HG03139 (cell line): ENCODE data around the gene FILIP1L.

Experiments
- ATAC-seq: cut with Tn5 transposase; IDR thresholded peaks from one replicate; pipeline ENCODE4 v1.9.1; 2021; ENCODE audit not compliant: unreplicated experiment

Gene FILIP1L

DNA sequence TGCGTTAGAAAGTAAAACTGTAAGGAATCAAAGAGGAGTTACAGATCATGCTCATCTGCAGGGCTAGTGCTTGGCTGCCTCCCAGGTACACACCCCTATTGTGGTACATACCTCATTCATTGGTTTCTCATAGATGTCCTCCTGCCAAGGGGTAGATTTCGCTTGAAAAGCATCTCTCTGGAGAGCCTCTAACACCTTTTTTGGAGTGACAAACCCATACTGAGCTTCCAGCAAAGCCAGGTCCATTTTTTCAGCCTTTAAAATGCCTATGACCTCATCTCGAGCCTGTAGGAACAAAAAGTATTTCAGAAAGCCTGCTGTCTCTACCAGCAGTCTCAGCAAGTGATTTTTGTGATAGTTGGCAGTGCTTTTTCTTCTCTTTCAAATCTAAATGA is 184.6 kb downstream of the FILIP1L start:
- ATAC-seq = no peak

DNA sequence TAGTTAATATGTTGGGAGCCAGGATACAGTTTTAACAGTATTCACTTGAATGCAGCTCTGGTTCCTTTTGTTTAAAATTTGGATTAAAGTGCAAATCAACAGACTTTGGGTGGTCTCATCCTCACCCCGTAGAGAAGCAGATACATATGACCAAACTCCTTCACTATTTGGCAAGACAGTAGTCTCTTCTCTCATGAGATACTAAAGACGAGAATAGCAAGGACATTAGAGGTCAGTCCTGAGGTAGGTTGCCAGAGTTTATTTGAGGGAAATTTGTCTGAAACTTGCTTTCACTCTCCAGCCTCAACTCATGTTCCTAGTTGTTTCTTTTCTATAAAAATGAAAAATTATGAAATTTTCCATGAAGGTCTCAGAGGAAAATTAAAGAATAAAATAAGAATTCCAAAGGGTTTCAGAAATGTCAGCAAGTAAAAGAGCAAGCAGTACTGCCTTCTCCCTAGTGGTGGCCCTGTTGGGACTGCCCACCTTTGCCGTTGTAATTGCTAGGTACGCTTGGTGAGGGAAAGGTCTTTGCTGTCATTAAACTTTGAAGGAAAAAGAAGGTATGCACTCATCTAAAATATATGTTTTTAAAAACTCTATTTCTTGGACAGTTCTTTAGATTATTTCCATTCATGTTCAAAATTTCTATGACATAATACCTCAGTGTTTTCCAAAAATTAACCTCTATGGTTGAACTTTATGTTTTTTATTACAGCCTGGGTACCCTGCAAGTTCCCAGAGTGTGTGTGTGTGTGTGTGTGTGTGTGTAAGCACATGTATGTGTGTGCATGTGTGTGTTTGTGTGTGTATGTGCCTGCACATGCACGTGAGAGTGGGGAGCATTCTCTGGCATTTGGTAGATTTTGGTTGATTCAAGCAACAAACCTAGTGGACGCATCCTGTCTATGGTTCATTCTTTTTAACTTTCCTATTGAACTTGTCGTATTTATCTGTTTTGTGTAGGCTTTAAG is 185.2 kb downstream of the FILIP1L start:
- no peak for ATAC-seq

DNA sequence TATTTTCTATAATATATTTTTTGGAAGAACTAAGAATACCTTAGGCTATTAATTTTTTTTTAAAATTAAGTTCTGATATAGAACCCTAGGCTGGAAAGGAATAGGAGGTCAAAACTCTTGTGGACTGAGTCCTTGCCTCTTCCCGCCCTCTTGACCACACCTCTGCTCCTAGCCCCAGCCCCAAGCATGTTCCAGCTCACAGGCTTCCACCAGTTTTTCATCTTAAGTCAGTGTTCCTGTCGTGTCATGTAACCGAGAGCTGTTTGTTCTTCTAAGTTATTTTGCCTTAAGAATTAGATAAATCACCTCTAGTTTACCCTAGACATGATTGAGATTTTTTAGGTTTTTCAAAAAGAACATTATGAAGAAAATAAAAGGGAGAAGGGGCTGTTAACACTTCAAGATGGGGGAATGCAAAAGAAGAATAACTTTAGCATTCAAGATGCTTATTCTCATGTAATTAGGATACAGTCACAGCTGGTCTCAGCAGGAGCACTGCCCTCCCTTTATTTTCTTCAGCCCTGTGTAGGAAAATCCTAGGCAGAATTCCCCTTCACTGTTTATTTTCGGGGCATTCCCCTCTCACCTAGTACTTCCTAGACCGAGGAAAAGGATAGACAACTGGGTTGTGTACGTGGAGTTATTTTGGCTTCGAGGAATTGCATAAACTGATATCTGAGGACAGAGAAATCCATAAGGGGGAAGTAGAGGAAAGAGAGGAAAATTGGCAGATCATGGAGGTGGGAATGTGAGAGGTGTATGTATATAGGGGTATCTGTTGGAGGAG is 186.4 kb downstream of the FILIP1L start:
- no peak for ATAC-seq

DNA sequence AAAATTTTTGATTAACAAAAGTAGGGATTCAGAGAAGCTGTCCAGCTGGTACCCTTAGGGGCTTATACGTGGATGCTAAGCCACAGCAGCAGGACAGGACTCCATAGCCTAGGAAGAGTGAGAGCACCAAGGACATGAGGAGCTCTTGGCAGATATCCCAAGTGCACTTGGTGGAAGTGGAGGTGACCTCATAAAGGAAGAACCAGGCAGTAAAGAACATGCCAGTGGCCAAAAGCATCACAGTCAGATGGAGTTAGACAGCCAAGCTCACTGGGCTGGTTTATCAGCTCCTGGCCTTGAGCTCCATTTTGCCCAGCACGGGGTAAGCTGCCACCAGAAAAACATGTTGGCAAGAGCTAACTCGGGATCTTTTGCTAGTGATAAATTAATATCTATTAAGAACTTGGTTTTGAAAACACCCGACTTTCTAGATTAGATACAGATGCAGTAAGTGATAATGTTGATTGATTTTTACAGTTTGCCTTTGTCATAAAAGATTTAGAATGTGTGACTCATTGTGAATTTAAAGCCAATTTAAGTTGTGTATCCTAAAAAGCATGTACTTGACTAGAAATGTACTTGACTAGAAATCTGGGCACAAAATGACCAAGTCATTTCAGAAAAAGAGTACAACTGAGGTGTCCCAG is 188.6 kb downstream of the FILIP1L start:
- no peak for ATAC-seq

DNA sequence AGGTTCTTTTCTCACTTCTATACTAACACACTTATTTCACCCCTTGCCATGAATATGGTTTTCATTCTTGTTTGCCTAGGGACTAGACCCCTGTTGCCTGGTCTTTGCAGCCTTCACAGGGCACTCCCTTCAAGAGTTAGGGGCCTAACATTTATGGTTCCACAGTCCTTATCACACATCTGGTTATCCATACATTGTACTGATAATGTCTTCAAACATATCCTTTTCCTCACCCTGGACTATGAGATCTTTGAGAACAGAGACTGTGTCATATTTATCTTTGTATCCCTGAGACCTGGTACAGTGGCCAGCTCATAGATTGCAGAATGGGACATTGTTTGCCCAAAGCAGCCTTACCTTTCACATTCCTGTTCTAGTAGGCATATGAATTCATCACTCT is 190.4 kb downstream of the FILIP1L start:
- ATAC-seq = no peak

DNA sequence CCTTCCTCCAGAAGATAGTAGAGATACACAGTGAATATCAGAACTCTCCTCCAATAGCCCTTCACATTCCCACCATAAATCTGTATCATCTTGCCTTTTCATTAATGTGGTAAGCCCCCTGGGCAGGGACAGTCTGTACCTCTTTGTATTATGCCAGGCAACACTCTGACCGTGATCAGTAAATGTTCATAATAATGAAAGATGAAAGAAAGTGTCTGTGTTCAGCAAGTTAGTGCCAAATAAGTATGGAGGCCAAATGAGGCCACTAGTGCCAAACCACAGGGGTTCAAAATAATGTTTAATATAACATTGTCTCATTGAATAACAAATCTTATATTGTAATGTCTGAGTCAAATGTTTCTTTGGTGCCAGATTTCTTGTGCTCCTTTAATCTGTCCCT is 192.3 kb downstream of the FILIP1L start:
- no peak for ATAC-seq

DNA sequence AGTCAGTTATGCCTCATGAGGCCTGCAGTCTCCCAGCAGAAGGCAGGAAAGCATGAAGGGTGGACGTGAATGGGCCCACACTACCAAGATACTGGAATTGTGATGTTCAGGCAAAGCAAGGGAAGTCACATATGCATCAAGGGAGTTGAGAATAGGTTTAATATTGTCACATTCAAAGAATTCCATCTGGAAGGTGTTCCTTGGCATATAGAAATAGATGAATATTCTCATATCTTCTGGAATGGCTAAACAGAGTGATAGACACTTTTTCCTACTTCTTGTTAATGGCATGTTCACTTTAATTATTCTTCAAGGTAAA is 193.0 kb downstream of the FILIP1L start:
- ATAC-seq = no peak

DNA sequence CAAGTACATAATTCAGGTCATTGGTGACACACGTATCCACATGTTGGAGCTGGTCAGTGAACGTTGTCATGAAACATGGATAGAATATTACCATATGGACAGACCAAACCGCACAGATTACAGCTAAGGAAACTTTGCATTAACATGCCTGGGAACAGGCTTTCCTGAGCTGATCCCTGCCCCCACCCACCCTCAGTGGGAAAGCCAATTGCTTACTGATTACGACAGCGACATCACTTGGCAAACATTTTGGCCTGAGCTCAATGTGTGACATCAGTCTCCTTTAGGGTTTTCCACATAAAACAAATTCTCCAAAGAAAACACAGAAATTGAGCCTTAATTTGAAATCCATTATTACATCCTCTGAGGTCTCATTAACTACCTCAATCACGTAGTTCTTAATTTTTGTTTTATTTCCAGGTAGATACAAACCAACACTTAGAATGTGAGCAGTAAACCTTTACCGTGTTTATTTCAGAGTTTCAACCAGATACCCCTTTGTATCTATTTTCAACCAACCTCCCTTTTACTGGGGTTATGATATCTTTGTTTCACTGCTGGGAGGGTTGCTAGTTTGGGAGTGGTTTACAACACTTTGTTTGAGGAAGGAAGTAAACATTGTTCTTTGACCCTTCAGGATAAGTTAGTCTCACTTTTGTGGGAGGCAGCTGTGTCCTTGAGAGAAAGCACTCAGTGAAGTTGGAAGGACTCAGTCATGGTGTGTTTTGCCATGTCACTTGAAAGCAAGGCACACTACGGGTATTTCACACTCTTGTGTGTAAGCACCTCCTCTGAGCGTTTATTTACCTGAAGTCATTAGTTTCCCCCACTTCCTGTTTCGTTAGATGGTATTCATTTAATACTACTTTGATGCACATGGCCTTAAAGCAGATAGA is 193.6 kb downstream of the FILIP1L start:
- ATAC-seq = no peak

DNA sequence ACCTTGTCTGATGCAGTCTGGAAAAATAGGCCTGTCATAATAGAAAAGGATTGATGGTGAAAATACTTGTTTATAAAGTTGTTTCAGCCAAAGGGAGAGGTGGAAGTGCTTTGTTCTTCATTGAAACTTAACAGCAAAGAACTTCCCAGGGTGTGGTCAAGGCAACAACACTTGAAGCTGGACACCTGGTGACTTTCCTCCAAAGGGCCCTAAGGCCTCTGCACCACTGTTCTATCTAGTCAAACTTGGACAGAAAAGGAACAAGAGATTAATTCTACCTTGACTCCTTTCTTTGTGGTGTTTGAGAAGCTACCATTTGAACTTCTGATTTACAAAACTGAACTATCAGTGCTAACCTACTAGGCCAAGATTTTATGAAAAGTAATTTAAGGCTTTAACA is 194.6 kb downstream of the FILIP1L start:
- ATAC-seq = no peak

DNA sequence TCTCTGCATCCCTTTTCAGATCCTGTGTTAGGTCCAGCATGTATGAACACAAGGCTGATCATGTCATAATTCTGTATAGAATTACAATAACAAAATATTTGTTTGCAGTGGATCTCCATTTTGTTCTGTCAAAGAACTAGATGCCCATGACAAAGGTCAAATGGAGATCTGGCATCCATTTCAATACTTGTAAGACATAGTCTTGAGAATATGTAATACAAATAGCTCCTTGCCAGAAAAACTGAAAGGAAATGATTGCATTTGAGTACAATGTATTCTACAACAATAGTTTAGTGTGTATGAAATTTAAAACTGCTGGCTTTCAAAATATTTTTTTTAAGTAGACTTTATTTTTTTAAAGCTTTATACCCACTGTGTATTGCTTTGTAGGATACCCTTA is 195.6 kb downstream of the FILIP1L start:
- ATAC-seq = no peak

DNA sequence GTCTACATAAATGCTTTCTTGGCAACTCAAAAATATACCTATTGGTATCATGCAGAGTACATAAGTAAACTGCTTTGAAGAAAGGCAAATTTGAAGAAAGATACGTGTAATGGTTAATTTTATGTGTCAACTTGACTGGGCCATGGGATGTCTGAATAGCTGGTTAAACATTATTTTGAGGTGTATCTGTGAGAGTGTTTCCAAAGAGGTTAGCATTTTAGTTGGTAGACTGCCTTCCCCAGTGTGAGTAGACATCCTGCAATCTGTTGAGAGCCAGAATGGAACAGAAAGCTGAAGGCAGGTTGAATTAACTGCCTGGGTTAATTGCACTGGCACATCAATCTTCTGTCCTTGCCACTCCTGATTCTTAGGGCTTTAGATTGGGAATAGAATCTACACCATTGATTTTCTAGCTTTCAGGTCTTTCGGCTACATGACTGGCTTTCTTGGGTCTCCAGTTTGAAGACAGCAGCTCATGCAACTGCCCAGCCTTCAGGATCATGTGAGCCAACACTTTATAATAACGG is 198.3 kb downstream of the FILIP1L start:
- ATAC-seq = no peak

DNA sequence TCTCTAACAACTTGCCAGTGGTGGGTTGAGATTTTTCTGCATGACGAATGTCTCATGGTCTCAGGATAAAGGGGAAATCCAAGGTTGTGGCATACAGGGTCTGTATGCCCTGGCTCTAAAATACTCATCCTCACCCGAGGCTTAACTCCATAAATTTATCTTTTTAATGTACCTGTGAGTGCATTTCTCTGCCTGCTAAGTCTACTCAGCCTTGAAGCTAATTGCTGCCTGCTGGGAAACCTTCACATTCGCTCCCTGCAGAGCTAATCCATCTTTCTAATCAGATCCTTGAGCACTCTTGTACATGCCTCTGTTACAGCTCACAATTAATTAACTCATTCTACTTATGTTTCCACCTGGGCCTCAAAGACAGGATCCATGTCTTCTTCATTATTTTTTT is 202.9 kb downstream of the FILIP1L start:
- no peak for ATAC-seq

DNA sequence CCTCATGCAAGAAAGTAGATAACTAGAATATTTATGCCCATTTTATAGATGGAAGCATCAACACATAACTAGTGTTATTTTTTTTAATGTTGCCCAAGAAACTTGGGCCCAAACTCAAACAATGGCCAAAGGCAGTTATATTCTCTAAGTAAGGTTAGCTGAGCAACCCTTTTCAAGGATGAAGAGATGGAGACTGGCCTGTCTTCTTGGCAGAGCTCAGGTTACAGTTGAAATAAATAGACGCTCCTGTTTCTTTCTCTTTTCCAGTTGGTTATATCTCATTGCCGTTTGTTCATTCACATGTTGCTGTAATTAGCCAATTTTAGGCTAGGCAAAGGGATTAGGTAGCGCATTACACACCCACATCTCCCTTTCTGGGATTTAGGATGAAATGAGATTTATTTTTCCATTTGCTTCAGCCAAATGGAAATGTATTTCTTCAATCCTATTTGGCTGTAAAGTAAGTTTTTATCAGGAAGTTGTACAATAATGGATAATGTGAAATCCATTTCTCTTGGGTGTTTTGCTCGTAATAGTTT is 203.5 kb downstream of the FILIP1L start:
- ATAC-seq = no peak

DNA sequence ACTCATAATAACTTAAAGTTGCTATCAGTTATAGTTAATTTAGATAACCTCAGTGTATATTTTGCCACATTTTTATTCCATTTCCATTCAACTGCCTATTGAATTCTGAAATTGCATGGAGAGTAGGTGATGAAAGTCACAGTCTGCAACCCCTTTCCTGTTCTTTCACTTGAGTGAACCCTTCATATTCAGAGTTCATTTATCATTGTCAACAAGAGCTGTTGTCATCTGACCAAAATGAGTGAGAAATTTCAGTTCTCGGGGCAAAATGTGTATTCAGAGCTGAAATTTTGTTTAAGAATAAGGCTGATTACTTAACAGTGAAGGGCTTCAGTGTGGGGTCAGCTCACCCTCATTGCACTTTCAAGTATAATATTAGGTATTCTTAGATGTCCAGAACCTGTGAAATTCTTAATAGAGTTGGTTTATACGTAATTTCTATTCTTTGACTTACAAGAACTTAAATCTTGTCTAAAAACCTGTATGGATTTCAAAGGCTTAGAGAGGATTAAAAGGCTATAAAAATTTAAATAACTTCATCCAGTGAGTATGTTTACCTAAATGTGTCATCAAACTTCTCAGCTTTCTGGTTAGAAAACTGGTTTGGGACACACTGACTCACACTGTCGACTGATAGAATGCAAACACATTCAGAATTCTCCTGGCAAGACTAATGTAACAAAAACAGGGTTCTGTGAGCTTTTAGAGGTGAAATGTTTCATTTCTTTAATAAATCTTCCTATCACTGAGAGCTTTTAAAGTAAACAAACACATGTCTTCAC is 204.4 kb downstream of the FILIP1L start:
- no peak for ATAC-seq

DNA sequence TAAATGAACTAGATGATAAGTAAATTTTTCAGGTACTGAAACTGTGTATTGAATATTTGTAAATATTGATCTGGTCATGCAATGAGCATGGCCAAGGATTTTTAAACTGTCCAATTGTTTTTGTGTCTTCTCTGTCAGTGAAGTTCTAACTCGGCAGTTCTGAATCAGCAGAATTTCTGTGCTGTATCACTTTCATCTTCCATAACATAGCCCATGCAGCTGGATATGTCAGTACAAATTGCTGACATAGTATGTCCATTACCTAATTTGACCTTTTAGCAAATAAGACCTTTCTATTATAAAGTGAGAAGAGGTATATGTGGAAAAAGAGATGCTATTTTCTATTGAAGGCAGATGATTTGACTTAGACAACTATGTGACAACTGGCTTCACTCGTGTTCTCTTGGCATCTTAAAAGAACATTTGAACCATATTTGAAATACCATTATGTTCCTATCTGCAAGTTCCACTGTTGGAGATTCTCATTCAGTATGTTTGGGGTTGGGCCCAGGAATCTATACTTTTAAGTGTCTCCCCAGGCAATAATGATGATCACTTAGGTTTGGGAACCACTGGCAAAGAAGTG is 206.2 kb downstream of the FILIP1L start:
- no peak for ATAC-seq

DNA sequence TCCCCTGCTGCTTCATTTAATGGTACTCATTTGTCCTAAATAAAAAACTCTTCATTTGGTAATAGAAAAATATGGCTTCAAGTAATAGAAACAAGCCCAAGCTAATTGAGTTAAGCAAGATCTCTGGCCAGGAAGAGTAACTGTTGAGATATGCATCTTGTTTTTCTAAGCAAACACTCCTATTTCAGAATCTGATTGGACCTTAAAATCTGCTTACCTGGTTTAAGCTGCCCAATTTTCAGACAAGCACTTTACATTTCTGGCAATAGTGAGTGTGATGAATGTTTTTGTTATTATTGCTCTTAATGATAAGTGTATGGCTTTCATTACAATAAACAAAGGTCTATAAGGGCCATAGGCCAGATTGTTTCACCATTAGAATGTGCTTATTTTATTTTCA is 210.4 kb downstream of the FILIP1L start:
- no peak for ATAC-seq

DNA sequence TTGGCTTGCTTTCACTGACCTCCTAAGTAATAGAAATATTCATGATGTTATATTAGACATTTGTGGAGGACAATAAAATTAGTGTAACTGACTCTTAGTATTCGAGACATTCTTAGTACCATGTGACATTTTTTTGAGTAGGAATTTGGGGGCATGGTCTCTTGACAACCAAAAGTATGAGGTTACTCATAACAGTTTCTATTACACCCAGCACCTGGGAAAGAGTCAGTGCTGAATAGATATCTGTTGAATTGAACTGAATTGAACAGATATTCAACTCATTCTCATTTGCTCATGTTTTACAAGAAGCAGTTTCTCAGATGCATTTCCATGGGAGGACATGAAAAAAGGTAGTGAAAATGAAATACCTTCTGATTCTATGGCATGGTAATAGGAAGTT is 212.2 kb downstream of the FILIP1L start:
- no peak for ATAC-seq

DNA sequence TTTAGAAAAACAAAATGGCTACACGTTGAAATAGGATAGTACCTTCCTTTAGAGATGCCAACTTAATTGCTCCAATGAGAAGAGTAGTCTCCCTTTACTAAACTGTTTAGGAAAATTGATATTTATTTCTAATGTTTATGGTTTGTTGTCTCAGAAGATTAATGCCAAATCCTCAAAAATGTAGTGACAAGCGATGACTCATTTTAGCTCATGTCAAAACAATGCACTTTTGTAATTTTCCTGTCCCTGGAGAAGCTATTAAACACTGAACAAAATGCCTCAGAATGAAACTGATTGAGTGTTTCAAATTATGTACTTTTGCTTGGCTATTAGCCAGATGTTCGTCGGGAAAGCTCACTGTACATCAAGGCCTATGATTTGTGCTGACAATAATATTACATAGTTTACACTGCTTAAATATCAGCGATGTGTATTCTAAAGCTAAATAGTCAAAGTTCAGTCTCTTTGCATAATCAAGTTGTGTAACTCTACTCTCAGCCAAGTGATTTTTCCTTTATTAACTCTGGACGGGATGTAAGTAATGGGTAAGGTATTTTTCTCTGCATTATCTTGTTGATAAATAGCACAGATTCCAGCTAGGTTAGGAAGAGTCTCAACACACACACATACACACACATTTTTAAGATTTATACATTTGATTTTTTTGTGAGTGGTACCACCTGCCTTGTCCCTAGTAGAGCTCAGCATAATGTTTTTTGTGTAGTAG is 212.9 kb downstream of the FILIP1L start:
- no peak for ATAC-seq
